ENCODE measurements around the gene CKM.

The CKM gene

DNA sequence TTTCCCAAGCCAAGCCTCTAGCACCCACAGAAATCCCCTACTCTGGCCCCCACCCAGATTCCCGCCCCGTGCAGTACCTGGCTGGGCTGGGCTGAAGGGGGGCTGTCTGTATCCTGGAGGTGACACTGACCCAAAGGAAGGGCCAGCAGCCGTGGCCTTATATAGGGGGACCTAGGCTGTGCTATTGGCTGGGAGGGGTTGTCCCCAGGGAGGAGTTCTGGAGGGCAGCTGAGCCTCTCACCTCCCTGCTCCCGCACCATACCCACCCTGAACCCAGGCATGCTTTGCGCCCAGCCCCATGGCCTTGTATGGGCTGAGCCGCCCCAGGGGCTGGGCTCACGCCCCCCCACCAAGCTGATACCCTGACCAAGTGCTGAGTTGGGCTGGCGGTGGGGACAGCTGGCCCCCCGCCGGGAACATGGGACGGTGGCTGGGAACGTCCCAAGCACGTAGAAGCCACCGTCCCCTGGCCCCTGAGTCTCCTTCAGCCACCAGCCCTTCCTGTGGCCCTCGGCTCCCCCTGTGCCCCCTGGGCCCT lies at the start of gene CKM:
CKM (minus strand) TSS at position 132 of the 538 bp plus-strand sequence. CDS start 3,162 bp downstream, outside the sequence.
- no peaks in the 10 kb centered on the region for H3K9me3 Mint-ChIP-seq
- H3K27me3 Mint-ChIP-seq (ENCODE audit: low read depth), result peaks cover 30% of the 10 kb centered on the region
- peaks cover 2% of the 10 kb centered on the region for H3K4me1 Mint-ChIP-seq (ENCODE audit: low read depth)
- DNase-seq (ENCODE audit: low spot score), result no peak
- no peaks in the 10 kb centered on the region for H3K36me3 Mint-ChIP-seq (ENCODE audit: low read depth)
- H3K27ac Mint-ChIP-seq, result no peak within 1 kb of the TSS
- H3K4me3 Mint-ChIP-seq, result no peak within 1 kb of the TSS

DNA sequence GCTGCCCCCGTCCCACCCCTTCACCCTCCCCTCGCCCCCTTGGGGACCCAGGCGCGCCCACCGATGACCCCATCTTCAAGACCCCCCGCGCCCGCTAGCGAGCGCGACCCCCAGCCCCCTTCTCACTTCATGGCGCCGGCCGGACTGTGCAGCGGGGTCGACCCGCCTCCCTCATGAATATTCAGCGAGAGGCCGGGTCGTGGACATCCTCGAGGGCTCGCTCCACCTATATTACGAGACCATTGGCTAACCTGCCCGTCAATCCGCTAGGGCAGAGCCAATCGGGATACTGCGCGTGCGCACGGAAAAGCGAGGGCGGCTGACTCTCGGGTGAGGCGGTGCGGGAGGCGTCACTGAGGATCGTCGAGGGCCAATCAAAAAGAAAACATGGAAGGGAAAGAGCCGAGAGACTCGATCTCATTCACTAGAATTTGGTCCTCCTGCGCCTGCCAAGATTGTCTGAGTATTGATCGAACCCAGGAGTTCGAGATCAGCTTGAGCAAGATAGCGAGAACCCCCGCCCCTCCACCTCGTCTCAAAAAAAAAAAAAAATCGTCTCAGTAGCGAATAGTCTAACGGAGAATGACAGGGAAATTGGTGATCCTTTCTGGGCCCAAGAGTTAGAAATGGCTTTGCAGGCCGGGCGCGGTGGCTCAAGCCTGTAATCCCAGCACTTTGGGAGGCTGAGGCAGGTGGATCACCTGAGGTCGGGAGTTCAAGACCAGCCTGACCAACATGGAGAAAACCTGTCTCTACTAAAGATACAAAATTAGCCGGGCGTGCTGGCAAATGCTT lies 47.9 kb upstream of the CKM start, which contains the start of gene ERCC2:
ERCC2 (minus strand) TSS at position 164 of the 795 bp plus-strand sequence; CDS start at position 131, 33 bp downstream.
- H3K4me1 Mint-ChIP-seq (ENCODE audit: low read depth), result peaks cover 11% of the 10 kb centered on the region
- H3K27me3 Mint-ChIP-seq (ENCODE audit: low read depth), result no peaks in the 10 kb centered on the region
- H3K4me3 Mint-ChIP-seq, result peak within 1 kb of the TSS; percentile 96
- peak; percentile 100 for DNase-seq (ENCODE audit: low spot score)
- H3K36me3 Mint-ChIP-seq (ENCODE audit: low read depth), result peaks cover 3% of the 10 kb centered on the region
- H3K9me3 Mint-ChIP-seq, result no peaks in the 10 kb centered on the region
- peak within 1 kb of the TSS; percentile 99 for H3K27ac Mint-ChIP-seq

DNA sequence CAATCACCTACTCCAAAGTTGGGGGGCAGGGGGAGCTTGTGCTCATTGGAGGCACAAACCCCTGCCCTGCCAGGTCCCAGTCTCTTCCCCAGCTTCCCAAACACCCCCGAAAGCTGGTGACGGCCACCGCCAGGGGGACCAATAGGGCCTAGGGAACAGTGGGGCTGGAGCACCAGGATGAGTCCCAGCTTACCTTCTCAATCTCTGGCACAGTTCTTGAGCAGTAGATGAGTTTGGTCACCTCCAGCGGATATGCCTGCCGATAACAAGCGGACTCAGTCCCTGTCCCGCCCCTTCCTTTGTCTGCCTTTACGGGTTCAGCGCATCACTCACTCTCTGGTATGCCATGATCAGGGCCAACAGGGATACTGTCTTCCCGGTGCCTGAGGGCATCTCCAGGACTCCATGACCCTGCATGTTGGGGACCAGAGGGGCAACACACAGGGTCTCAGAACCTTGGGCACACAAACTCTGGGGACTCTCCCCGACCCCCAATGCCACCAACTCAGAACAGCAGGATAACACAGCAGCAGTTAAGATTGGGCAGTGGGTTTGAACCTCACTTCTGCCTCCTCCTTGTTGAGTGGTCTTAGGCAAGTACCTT lies 46.2 kb upstream of the CKM start:
- no peak for DNase-seq (ENCODE audit: low spot score)
- Mint-ChIP-seq H3K27me3 (ENCODE audit: low read depth) (no peaks in the 10 kb centered on the region), H3K4me1 (ENCODE audit: low read depth) (peaks cover 11% of the 10 kb centered on the region), H3K36me3 (ENCODE audit: low read depth) (peaks cover 3% of the 10 kb centered on the region), H3K4me3 (peak overlapping the region; percentile 65), H3K9me3 (no peaks in the 10 kb centered on the region), H3K27ac (no peak overlapping the region)

DNA sequence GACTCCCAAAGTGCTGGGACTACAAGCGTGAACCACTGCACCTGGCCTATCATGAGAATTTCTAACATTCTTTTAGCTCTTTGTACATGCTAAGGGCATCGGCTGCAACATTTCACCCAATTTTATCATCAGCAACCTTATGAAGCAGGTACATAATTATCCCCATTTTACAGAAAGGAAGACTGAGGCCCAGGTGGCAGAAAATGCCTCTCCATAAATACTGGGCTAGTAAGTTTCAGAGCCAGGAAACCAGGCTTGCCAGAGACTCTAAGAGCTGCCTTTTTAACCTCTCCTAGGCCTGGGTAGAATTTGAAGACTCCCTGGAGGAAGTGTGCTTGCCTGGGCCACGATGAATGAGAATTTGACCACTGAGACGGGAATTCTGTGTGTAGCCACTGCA lies 45.5 kb upstream of the CKM start:
- no peak for DNase-seq (ENCODE audit: low spot score)
- Mint-ChIP-seq H3K9me3 (no peaks in the 10 kb centered on the region), H3K4me1 (ENCODE audit: low read depth) (peaks cover 11% of the 10 kb centered on the region), H3K4me3 (peak overlapping the region; percentile 8), H3K27ac (no peak overlapping the region), H3K27me3 (ENCODE audit: low read depth) (no peaks in the 10 kb centered on the region), H3K36me3 (ENCODE audit: low read depth) (peaks cover 3% of the 10 kb centered on the region)

DNA sequence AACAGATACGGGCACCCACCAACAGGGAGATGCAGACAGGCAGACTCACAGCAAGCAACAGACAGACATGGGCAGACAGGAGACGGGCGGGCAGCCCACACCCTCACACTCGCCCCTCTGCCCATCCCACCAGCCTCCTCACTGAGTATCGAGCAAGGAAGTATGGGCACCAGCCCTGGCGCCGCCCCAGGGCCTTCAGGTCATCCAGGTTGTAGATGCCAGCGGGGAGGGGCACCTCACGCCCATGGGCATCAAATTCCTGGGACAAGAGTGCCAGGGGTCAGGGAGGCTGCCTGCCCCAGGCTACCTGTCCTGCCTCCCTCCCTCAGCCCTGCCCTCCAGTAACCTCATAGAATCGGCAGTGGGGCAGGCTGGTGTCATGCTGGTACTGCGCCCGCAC lies 42.0 kb upstream of the CKM start:
- Mint-ChIP-seq H3K27ac (no peak overlapping the region), H3K4me3 (no peak overlapping the region), H3K4me1 (ENCODE audit: low read depth) (peaks cover 7% of the 10 kb centered on the region), H3K27me3 (ENCODE audit: low read depth) (no peaks in the 10 kb centered on the region), H3K36me3 (ENCODE audit: low read depth) (peaks cover 6% of the 10 kb centered on the region), H3K9me3 (no peaks in the 10 kb centered on the region)
- DNase-seq (ENCODE audit: low spot score), result no peak

DNA sequence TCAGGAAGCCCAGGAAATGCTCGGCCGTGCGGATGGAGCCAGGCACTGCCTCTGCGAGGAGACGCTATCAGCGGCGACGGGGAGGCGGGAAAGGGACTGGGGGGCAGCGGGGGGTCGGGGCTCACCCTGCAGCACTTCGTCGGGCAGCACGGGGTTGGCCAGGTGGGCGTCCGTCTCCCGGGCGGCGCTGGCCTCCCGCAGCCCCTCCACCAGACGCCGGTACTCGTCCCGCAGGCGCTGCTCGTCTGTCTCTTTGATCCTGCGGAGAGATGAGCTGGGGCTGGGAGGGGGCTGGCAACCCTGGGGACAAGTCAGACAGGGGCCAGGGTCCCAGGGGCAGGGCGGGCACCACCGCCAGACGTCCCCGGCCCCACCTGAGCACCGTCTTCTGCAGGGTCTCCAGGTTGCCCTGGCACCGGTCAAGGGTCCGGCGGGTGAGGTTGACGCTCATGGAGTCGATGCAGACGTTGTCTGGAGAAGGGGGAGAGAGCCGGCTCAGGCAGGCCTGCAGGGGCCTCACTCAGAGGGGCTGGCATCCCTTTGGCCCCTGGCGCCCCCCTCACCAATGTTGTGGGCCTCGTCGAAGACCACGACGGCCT lies 41.3 kb upstream of the CKM start:
- no peaks in the 10 kb centered on the region for H3K9me3 Mint-ChIP-seq
- no peak overlapping the region for H3K27ac Mint-ChIP-seq
- no peaks in the 10 kb centered on the region for H3K27me3 Mint-ChIP-seq (ENCODE audit: low read depth)
- H3K36me3 Mint-ChIP-seq (ENCODE audit: low read depth), result peaks cover 6% of the 10 kb centered on the region
- DNase-seq (ENCODE audit: low spot score), result no peak
- peaks cover 5% of the 10 kb centered on the region for H3K4me1 Mint-ChIP-seq (ENCODE audit: low read depth)
- no peak overlapping the region for H3K4me3 Mint-ChIP-seq

DNA sequence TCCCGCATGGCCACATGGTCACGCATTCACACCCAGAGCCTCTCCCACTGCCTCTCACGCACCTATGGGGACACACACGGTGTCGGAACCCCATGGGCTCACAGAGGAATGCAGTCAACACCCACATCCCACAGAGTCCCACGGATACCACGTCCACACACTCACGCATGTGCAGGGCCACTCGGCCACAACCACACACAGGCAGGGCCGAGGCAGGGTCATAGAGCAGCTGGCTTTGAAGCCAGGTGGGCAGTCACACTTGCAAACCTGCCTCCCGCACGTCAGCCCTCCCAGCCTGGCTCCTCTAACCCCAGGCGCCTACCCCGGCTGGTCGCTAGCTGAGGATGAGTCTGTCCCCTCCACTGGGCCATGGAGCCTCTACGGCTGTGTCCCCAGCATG lies 39.6 kb upstream of the CKM start:
- DNase-seq (ENCODE audit: low spot score), result no peak
- Mint-ChIP-seq H3K27ac (no peak overlapping the region), H3K4me3 (no peak overlapping the region), H3K36me3 (ENCODE audit: low read depth) (peaks cover 10% of the 10 kb centered on the region), H3K4me1 (ENCODE audit: low read depth) (no peaks in the 10 kb centered on the region), H3K27me3 (ENCODE audit: low read depth) (no peaks in the 10 kb centered on the region), H3K9me3 (no peaks in the 10 kb centered on the region)

DNA sequence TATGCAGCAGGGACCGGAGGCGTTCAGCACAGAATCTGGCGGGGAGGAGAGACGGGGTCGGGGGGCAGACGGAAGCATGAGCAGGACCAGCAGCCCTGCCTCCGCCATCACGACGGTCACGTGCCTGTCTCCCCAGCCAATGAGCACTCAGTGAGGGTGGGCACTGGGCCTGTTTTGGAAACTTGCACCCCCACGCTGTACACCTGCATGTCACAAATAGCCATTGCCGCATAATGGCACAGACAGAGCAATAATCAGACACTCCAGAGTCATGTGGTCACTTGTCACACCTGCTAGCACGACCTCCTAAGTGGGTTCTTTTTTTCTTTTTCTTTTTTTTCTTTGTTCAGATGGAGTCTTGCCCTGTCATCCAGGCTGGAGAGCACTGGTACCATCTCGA lies 38.9 kb upstream of the CKM start:
- no peaks in the 10 kb centered on the region for H3K4me1 Mint-ChIP-seq (ENCODE audit: low read depth)
- H3K9me3 Mint-ChIP-seq, result no peaks in the 10 kb centered on the region
- DNase-seq (ENCODE audit: low spot score), result no peak
- no peaks in the 10 kb centered on the region for H3K27me3 Mint-ChIP-seq (ENCODE audit: low read depth)
- peaks cover 11% of the 10 kb centered on the region for H3K36me3 Mint-ChIP-seq (ENCODE audit: low read depth)
- H3K4me3 Mint-ChIP-seq, result no peak overlapping the region
- H3K27ac Mint-ChIP-seq, result no peak overlapping the region

DNA sequence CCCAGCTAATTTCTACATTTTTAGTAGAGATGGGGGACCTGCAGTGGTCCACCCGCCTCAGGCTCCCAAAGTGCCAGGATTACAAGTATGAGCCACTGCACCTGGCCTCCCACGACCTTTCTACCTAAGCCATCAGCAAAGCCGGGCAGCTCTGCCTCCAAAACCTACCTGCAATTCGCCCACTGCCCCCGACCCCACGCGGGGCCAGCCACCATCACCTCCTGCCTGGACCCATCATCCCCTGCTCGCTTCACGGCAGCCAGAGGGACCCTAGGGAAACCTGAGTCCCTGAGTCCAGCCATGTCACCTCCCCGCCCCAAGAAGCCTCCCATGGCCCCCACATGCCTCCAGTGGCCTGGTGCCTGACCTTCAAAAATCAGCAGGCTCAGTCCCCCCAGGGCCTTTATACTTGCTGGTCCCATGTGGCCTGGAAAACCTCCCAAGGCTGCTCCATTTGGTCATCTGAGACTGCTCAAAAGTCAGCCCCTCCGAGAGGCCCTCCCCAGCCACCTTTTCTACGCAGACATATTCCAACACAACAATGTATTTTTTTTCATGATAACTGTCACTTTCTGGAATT lies 35.6 kb upstream of the CKM start:
- Mint-ChIP-seq H3K4me3 (no peak overlapping the region), H3K36me3 (ENCODE audit: low read depth) (peaks cover 25% of the 10 kb centered on the region), H3K4me1 (ENCODE audit: low read depth) (no peaks in the 10 kb centered on the region), H3K27me3 (ENCODE audit: low read depth) (no peaks in the 10 kb centered on the region), H3K27ac (no peak overlapping the region), H3K9me3 (no peaks in the 10 kb centered on the region)
- DNase-seq (ENCODE audit: low spot score), result no peak

DNA sequence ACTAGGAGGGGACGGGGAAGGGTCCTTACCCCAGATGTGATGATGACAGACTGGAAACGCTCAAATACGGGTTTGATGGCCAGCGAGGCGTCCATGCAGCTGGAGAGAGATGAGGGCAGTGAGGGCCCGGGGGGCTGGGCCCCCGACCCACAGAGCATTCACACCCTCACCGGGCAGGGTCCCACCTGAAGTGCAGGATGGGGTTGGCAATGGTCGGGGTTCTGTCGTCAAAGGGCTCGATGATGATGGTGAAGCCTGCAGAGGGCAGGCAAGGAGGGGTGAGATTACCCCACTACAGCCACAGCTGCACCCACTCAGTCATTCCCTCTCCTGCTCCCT lies 34.7 kb upstream of the CKM start:
- no peak overlapping the region for H3K4me3 Mint-ChIP-seq
- no peaks in the 10 kb centered on the region for H3K9me3 Mint-ChIP-seq
- H3K27ac Mint-ChIP-seq, result no peak overlapping the region
- H3K27me3 Mint-ChIP-seq (ENCODE audit: low read depth), result no peaks in the 10 kb centered on the region
- DNase-seq (ENCODE audit: low spot score), result no peak
- H3K36me3 Mint-ChIP-seq (ENCODE audit: low read depth), result peaks cover 27% of the 10 kb centered on the region
- no peaks in the 10 kb centered on the region for H3K4me1 Mint-ChIP-seq (ENCODE audit: low read depth)

DNA sequence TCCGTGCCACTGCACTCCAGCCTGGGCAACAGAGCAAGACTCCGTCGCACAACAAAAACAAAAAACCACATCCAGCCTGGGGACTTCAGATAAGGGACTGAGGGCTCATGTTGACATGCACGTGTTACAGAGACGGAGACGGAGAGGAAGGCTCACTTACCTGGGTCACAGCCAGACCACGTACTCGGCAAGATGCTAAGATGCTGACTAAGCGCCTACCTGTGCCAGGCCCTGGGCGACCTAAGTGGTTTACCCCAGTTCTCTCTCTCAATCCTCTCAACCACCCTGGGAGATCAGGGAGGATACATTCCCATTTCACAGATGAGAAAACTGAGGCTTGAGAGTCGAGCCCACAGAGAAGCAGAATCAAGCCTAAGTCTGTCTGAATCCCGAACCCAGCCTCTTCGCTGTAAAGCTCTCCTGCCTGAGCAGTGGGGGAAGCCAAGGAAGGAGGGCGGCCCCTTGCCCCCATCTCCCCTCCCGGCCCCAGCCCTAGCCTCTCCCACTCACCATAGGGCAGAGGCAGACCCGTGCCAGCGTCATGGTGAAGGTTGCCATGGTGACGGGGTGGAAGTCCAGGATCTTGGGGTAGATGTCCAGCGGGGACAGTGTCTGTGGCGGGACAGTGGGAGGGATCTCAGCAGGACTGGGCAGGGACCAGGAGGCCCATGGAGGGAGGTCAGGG lies 34.2 kb upstream of the CKM start:
- Mint-ChIP-seq H3K9me3 (no peaks in the 10 kb centered on the region), H3K4me3 (no peak overlapping the region), H3K4me1 (ENCODE audit: low read depth) (no peaks in the 10 kb centered on the region), H3K27ac (no peak overlapping the region), H3K27me3 (ENCODE audit: low read depth) (no peaks in the 10 kb centered on the region), H3K36me3 (ENCODE audit: low read depth) (peaks cover 24% of the 10 kb centered on the region)
- DNase-seq (ENCODE audit: low spot score), result no peak

DNA sequence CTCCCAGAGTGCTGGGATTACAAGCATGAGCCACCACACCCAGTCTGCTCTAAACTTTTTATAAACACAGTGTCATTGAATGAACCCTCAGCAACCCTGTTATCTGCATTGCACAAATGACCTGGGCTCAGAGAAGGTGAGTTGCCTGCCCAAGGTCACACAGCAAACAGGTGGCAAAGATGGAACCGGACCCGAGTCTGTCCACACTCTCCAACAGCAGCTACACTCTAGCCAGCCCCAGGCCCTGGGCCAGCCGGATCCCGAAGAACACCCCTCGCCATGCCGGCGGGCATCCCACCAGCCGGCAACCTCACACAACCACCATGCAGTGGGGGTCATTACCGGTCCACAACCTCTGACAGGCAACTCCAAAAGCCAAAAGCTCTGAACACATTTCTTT lies 33.2 kb upstream of the CKM start:
- Mint-ChIP-seq H3K27me3 (ENCODE audit: low read depth) (no peaks in the 10 kb centered on the region), H3K36me3 (ENCODE audit: low read depth) (peaks cover 23% of the 10 kb centered on the region), H3K27ac (no peak overlapping the region), H3K4me1 (ENCODE audit: low read depth) (no peaks in the 10 kb centered on the region), H3K4me3 (no peak overlapping the region), H3K9me3 (no peaks in the 10 kb centered on the region)
- DNase-seq (ENCODE audit: low spot score), result no peak

DNA sequence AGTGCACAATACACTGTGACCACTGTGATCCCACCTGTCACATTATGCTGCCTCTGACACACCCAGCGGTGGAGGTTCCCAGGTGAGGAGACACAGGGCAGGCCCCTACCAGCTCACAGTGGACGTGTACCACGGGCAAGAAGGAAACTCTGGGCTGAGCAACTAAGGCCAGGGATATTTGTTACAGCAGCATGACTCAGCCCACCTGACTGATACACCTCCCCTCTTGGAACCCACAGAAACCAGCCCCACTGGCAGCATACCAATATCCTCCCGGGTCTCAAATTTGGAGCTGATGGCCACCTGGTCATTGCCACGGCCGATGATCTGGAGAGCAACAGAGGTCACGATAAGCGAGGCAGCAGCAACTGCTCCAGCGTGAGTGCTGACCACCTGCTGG lies 32.7 kb upstream of the CKM start:
- no peak for DNase-seq (ENCODE audit: low spot score)
- Mint-ChIP-seq H3K4me1 (ENCODE audit: low read depth) (no peaks in the 10 kb centered on the region), H3K27ac (no peak overlapping the region), H3K4me3 (no peak overlapping the region), H3K36me3 (ENCODE audit: low read depth) (peaks cover 26% of the 10 kb centered on the region), H3K9me3 (no peaks in the 10 kb centered on the region), H3K27me3 (ENCODE audit: low read depth) (no peaks in the 10 kb centered on the region)

Data from T-helper 2 cell treated with Interferon-gamma antibody and Interleukin-4, amounts not matched to agents 5 μg/mL and 100 μg/mL, for 36 hours (primary cell).